ENCODE data around the gene SLC39A11. TPM values are rescaled to one million over a fixed set of nuclear protein-coding genes. Genes with fewer than 3 reads are reported as not detected.
A peak's percentile ranks its signal among the peaks of the same experiment; 100 is the strongest.
"Not testable (repeated sequence)": the region's sequence is repeated elsewhere in the genome, so short reads cannot be mapped to it uniquely, and the experiment has no call there.

Gene SLC39A11
- total RNA-seq, 2 donors from 2014 or later: 27.8 to 39.6 TPM

DNA sequence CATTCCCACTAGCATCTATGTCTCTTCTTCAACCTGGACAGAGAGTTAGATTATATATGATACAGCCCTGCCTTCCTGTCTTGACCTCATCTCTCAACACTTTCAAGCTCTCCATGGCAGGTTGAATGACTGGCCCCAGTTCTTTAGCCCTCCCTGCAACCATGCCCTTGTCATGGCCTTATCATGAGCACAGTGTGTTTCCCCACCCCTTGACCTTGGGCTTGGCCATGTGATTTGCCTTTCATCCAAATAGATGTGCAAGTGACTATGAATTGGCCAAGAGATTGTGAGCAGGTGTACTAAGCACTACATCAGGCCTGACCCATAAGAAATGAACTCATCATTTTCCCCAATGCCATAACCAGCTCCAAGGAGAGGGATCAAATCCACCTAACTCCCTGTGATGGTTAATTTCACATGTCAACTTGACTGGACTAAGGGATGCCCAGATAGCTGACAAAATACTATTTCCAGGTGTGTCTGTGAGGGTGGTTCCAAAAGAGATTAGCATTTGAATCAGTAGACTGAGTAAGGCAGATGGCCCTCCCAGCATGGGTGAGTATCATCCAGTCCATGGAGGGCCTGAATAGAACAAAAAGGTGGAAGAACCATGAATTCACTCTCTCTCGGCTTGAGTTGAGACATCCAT lies 97.4 kb downstream of the SLC39A11 start:
- Histone ChIP-seq H3K27ac (no peak overlapping the region), H3K4me1 (no peaks in the 10 kb centered on the region), H3K36me3 (replicated peaks in 1 of 2; ENCODE audit: insufficient read depth in 1 of 2, low read depth in 2 of 2) (no peaks in the 10 kb centered on the region), H3K27me3 (no peaks in the 10 kb centered on the region), H3K9me3 (no peaks in the 10 kb centered on the region), H3K4me3 (no peak overlapping the region)
- DNase-seq: peak in 1 of 4 donors; percentile 51
- WGBS, 2 donors: 94 to 100% methylated on average over 1 of the region's 1 CpG
- intact Hi-C loops (cut with DNase I): loop anchor here (10.0 kb wide), 1 partner anchor 170 kb away; the partner anchor contains the start of gene SSTR2
- no peak for TF ChIP-seq POLR2A (IDR thresholded peaks at IDR 0.05)
- TF ChIP-seq, protein P1, sequence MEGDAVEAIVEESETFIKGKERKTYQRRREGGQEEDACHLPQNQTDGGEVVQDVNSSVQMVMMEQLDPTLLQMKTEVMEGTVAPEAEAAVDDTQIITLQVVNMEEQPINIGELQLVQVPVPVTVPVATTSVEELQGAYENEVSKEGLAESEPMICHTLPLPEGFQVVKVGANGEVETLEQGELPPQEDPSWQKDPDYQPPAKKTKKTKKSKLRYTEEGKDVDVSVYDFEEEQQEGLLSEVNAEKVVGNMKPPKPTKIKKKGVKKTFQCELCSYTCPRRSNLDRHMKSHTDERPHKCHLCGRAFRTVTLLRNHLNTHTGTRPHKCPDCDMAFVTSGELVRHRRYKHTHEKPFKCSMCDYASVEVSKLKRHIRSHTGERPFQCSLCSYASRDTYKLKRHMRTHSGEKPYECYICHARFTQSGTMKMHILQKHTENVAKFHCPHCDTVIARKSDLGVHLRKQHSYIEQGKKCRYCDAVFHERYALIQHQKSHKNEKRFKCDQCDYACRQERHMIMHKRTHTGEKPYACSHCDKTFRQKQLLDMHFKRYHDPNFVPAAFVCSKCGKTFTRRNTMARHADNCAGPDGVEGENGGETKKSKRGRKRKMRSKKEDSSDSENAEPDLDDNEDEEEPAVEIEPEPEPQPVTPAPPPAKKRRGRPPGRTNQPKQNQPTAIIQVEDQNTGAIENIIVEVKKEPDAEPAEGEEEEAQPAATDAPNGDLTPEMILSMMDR (IDR thresholded peaks at IDR 0.05): no peak
- no peak for ATAC-seq

DNA sequence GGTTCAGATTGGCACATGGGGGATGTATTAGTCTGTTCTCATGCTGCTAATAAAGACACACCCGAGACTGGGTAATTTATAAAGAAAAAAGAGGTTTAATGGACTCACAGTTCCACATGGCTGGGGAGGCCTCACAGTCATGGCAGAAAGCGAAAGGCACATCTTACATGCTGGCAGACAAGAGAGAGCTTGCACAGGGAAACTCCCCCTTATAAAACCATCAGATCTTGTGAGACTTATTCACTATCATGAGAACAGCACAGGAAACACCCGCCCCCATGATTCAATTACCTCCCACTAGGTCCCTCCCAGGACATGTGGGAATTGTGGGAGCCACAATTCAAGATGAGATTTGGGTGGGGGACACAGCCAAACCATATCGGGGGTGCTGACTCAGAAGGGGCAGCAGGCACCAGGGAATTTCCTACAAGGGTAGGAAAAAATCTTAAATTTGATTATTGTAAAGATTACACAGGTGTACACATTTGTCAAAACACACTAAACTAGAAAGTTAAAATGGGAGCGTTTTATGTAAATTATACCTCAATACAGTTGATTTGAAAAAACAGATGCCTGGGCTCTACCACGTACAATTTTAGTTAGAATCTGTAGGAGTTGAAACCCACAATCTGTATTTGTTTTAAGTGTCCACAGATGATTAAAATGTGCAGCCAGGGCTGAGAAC lies 99.6 kb downstream of the SLC39A11 start:
- not testable (repeated sequence) for ATAC-seq; H3K4me1 ChIP-seq; H3K4me3 ChIP-seq; H3K9me3 ChIP-seq; H3K27ac ChIP-seq; H3K36me3 ChIP-seq (replicated peaks in 1 of 2; ENCODE audit: insufficient read depth in 1 of 2, low read depth in 2 of 2); DNase-seq; H3K27me3 ChIP-seq
- intact Hi-C loops (cut with DNase I): loop anchor here (10.0 kb wide), 1 partner anchor 172 kb away; the partner anchor contains the start of gene SSTR2
- WGBS, 2 donors: 71 to 78% methylated on average over 6 of the region's 6 CpGs

DNA sequence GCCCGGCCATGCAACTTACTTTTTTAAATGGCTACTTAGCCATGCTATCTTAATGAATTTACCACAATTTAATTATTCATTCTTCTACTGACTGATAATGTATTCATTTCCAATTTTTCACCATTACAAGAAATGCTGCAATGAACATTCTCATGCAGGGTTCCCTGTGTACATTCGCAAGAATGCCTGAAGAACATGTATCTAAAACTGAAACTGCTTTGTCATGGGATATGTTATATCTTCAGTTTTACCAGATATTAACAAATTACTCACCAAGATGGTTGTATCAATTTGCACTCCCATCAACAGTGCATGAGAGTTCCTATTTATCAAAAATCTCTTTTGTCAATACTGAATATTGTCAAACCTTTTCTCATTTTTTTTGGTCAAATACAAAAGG lies 100.8 kb downstream of the SLC39A11 start:
- Histone ChIP-seq H3K27ac (no peak overlapping the region), H3K36me3 (replicated peaks in 1 of 2; ENCODE audit: insufficient read depth in 1 of 2, low read depth in 2 of 2) (no peaks in the 10 kb centered on the region), H3K9me3 (no peaks in the 10 kb centered on the region), H3K4me3 (no peak overlapping the region), H3K4me1 (no peaks in the 10 kb centered on the region), H3K27me3 (no peaks in the 10 kb centered on the region)
- WGBS, 2 donors: 98 to 100% methylated on average over 2 of the region's 2 CpGs
- TF ChIP-seq, protein P1 (IDR thresholded peaks at IDR 0.05): no peak
- no peak for TF ChIP-seq POLR2A (IDR thresholded peaks at IDR 0.05)
- intact Hi-C loops (cut with DNase I): loop anchor here (10.0 kb wide), 1 partner anchor 173 kb away; the partner anchor contains the start of gene SSTR2
- ATAC-seq: no peak
- no peak for DNase-seq

DNA sequence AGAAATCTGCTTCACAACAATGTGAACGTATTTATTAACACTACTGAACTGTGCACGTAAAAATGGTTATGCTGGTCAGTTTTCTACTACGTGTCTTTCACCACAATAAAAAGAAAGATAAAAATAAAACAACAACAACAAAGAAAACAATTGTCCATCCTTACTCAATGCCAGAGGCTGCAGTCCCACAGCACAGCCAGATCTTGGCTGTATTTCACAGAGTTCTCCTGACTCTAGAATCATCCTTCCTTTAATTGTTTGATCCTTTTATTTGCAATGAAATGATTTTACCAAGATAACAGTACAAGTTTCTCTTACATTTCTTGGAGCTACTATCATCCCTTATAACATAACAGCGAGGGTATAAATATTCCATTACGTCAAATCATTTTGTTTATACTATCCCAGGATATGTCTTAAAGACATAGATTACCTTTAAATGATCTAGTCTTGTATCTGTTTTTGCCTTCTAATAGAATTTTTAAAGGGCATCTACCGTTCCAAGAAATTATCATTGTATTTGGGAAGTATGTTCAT lies 103.3 kb downstream of the SLC39A11 start:
- H3K4me3 ChIP-seq: no peak overlapping the region
- no peak overlapping the region for H3K27ac ChIP-seq
- TF ChIP-seq POLR2A (IDR thresholded peaks at IDR 0.05): no peak
- TF ChIP-seq, protein P1 (IDR thresholded peaks at IDR 0.05): no peak
- 83 to 87% methylated on average over 6 of the region's 6 CpGs for WGBS, 2 donors
- intact Hi-C loops (cut with DNase I): no loop called here
- H3K4me1 ChIP-seq: peaks cover 6% of the 10 kb centered on the region
- no peak for ATAC-seq
- no peaks in the 10 kb centered on the region for H3K9me3 ChIP-seq
- no peaks in the 10 kb centered on the region for H3K36me3 ChIP-seq (replicated peaks in 1 of 2; ENCODE audit: insufficient read depth in 1 of 2, low read depth in 2 of 2)
- no peak for DNase-seq
- H3K27me3 ChIP-seq: no peaks in the 10 kb centered on the region

DNA sequence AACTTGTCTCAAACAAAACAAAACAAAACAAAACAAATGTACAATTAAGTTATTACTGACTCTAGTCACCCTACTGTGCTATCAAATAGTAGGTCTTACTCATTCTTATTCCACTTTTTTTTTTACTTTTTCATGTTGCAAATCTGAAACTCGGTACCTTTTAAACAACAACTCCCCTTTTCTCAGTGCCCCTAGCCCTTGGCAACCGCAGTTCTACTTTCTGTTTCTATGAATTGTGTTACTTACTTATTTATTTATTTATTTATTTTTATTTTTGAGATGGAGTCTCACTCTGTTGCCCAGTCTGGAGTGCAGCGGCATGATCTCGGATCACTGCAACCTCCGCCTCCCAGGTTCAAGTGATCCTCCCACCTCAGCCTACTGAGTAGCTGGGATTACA lies 104.0 kb downstream of the SLC39A11 start:
- no peak for ATAC-seq
- Histone ChIP-seq H3K4me3 (no peak overlapping the region), H3K27ac (no peak overlapping the region), H3K27me3 (no peaks in the 10 kb centered on the region), H3K36me3 (replicated peaks in 1 of 2; ENCODE audit: insufficient read depth in 1 of 2, low read depth in 2 of 2) (no peaks in the 10 kb centered on the region), H3K9me3 (no peaks in the 10 kb centered on the region), H3K4me1 (peaks cover 6% of the 10 kb centered on the region)
- TF ChIP-seq, protein P1 (IDR thresholded peaks at IDR 0.05): no peak
- no peak for TF ChIP-seq POLR2A (IDR thresholded peaks at IDR 0.05)
- DNase-seq: no peak
- intact Hi-C loops (cut with DNase I): no loop called here
- 90 to 96% methylated on average over 5 of the region's 5 CpGs for WGBS, 2 donors

Measured in body of pancreas (tissue), 4 donors.